Stimulated activated CD4-positive, alpha-beta T cell treated with anti-CD3 and anti-CD28 coated beads, Interleukin-1b, Interleukin-23, amount 100 ng/mL, for 48 hours (primary cell): ENCODE data around the gene GNG13.

ENCODE experiments used
- DNase-seq: peaks from one replicate; pipeline ENCODE4 v3.0.0-alpha.2; 2020

Gene GNG13

DNA sequence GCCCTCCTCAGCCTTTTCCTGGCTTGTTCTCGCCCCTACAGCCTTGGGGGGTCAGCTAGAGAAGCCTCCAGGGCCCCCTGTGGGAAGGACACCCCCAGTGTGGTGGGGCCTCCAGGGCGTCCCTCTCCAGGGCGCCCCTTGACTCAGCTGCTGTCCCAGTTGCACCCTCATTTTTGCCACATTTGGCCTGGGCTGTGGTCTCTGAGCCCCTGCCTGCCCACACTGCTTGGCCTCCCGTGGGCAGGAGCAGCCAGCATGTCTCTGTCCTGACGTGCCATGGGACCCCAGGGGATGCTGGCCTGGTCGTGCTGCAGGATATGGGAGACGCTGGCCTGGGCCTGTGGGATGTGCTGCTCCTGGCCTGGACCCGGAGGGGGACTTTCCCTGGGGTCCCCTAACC, 7.1 kb downstream of the GNG13 start:
- no peak for DNase-seq

GRCh38 chr16:792221-792995, 8.1 kb downstream of the GNG13 start:
- no peak for DNase-seq

GRCh38 chr16:791131-791530, 9.4 kb downstream of the GNG13 start:
- DNase-seq: no peak

- DNase-seq: no peak
Measured at GRCh38 chr16:790086-790485, 10.4 kb downstream of the GNG13 start.

GRCh38 chr16:789191-789850, 11.2 kb downstream of the GNG13 start:
- no peak for DNase-seq

GRCh38 chr16:788399-789126, 12.0 kb downstream of the GNG13 start, which contains the start of gene CHTF18:
Gene CHTF18 (plus strand): TSS chr16:788620. CDS start chr16:788685, 65 bp downstream.
- peak; percentile 93 for DNase-seq

DNA sequence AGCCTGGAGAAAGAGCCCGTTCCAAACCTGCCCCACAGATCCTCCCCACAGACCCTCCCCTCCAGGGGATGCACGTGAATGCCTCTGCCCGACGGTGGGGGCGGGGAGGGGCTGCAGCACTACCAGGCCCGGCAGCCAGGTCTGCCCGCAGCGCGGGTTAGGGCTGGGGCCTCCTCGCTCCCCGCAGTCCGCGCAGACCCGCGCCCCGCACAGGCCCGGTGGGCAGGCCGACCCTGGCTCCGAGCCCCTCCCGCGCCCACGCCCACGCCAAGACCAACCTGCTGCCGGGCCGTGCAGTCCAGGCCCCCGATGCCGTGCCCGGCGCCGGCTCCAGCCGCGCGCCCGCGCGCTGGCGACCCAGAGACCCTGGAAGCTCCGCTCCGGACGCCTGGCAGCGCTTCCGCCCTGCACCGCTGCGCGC, 12.5 kb downstream of the GNG13 start, which contains the start of gene RPUSD1:
Gene RPUSD1 (minus strand): TSS at position 404 of the 421 bp plus-strand sequence. CDS start 644 bp downstream, outside the sequence.
- DNase-seq: no peak

DNA sequence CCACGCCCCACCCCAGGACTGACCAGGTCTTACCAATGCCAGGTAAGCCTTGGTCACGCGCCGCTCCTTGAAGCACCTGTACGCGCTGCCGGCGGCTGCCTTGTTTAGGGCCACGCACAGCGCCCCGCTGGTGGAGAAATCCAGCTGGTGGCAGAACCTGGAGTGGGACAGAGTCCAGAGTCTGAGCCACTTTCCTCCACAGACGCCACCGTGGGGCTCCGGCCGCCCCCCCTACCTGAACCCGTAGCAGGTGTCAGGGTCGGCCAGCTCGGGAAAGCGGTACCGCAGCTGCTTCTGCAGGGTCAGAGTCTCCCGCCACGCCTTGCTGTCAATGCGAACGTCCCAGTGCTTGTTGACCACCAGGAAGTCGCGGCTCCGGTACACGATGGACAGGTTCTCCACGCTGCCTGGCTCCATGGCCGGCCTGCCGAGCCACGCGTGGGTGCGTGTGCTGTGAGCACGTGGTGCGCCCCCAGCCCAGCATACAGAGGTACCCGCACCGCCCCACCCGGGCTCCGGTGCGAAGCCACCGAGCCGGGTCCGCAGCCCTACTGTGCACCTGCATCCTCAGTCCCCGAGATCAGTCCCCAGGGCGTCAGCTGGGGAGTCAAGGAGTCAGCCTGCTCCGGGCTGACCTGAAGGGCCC, 13.1 kb downstream of the GNG13 start:
- DNase-seq: no peak

DNA sequence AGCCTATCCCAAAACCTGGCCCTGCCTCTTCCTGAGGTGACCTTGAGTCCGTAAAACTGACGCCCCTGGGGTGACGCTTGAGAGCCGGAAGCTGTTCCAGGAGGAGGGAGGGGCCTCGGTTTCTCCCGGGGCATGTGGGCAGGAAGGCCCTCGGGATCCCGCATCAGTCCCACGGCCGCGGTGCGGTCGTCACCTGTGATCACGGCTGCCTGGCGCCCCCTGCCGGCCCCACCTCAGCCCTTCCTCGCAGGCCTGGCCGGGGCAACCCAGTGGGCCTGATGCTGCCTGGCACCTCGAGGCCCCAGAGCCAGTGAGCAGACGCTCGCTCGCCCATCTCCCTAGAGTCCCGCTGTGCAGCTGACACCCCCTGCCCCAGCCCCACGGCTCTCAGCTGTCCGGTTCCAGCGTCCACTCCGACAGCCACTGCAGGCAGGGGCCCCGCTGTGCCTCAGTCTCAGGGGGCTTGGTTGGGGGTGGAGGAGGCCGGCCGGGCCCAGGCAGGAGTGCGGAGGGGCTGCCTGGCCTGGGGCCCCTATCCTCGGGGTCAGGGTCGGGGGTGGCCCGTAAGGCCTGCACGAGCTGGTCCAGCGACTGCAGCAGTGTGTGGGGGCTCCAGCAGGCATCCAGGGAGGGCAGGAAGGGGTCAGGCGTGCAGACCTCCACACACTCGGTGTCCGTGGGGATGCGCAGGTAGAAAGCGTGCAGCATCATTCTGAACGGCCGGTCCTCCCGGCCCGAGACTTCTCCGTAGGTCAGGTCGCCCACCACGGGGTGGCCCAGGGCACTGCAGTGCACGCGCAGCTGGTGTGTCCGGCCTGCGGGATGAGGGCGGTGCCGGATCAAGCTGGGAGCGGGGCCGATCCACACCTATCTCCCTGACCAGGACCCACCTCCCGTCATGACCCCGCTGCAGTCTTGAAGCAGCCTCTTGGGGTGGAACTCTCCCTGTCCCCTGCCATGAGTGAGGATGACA, 14.7 kb downstream of the GNG13 start:
- peak; percentile 76 for DNase-seq

DNA sequence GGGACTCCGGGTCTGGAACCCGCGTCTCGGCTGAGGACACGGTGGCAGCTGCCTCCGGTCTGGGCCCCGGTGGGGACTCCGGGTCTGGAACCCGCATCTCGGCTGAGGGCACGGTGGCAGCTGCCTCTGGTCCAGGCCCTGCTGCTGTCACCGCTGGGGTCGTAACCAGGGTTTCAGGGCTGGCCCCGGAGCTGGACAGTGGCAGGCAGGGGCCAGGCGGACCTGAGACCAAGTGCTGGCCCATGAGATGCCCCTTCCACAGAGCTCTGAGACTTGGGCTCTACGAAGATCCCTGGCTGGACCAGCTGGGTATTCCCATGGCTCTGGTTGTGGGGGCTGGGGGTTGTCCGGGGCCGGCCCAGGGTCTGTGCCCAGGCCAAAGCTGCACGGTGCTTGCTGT, 16.1 kb downstream of the GNG13 start:
- DNase-seq: no peak

- no peak for DNase-seq
Measured at GRCh38 chr16:783404-784161, 17.0 kb downstream of the GNG13 start.

DNA sequence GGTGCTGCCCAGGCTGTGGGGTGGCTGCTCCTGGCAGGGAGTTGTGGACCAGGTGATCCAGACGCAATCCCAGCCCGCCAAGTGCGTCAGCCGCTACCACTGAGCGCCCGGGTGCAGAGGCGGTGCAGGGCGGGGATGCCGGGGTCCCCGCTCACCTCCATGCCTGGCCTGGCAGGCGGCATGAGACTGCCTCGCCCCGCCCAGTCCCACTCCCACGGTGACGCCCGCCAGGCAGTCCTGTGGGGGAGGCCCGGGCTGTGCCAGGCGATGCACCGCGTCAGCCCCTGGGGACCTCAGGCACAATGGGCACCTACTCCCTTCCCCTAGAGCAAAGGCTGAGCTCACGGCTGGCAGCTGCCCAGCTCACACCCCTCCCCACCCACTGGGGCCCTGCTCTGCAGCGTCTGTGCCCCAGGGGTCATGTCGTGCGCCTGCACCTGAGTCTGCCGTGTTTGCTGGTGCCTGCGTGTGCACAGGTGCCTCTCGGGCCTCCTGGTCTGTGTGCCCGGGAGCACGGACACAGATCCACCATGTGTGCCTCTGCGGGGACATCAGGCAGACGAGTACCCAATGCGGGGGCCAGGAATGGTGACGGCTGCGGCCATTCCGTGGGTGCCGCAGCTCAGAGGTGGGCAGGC, 17.6 kb downstream of the GNG13 start:
- no peak for DNase-seq

DNA sequence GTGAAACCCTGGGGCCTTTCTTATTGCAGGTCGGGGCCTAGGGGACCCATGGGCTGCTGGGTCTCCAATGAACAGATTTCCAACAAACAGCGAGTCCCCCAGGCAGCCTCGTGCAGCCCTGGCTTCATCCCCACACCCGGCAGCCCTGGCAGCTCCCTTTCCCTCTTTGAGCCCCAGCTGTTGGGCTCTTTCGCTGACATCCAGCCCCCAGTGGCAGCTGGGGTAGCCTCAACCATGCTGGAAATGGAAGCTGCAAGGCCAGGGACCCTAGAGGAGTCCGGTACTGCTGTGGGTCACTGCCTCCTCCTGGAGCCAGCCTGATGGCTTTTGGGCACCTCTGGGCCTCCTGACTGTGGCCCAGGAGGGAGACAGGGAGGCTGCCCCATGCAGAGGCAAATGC, 18.3 kb downstream of the GNG13 start:
- DNase-seq: no peak

- no peak for DNase-seq
Measured at GRCh38 chr16:781346-782010, 19.1 kb downstream of the GNG13 start.

- no peak for DNase-seq
Measured at GRCh38 chr16:780296-780695, 20.2 kb downstream of the GNG13 start.

DNA sequence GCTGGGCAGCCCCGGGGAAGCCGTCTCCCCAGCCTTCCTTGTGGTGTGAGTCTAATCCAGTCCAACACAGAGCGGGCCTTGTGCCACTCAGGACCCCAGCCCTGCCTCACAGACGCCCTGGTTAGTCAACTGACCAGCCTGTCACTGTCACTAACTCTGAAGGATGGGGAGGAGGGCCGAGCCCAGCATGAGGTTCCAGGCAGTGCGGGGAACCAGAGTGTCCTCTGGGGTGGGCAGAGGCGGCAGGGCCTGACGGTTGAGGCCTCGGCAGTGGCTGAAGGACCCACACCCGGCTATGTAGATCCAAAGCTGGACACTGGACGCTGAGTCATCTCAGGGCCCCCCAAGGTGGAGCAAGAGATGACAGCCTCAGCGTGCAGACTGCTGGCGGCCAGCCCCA, 21.0 kb downstream of the GNG13 start:
- no peak for DNase-seq

GRCh38 chr16:778909-779527, 21.5 kb downstream of the GNG13 start:
- DNase-seq: no peak

- no peak for DNase-seq
Measured at GRCh38 chr16:778447-778846, 22.1 kb downstream of the GNG13 start.

DNA sequence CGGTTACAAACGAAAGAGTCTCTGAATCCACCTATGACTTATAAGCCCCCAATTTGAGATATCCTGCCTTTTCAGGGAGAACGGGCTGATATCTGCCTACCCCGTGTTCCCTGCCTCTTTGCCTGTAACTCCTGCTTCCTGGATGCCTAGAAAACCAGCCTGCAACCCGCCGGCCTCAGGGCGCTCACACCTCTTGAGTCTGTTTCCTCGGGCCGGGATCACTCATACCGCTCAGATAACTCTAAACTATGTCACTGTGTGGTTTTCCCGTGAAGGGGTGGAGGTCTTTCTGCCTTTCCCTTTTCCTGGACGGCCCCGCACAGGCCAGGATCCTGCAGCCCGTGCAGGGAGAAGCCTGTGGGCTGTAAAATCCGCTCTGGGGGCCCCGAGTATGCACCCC, 22.7 kb downstream of the GNG13 start:
- no peak for DNase-seq

- no peak for DNase-seq
Measured at GRCh38 chr16:776824-777223, 23.7 kb downstream of the GNG13 start.
